ENCODE data around the gene LRRFIP1.

- TF ChIP-seq CTCF (IDR thresholded peaks at IDR 0.05): no peak
- no peak for TF ChIP-seq POLR2A (IDR thresholded peaks at IDR 0.05)
Measured at GRCh38 chr2:237717366-237718276, 90.2 kb downstream of the LRRFIP1 start.

All from adrenal gland (tissue), 5 donors.